T-cell (primary cell): ENCODE data around the gene WNT9B. TPM values are rescaled to one million over a fixed set of nuclear protein-coding genes. Genes with fewer than 3 reads are reported as not detected.

Source experiments
- ATAC-seq, 4 experiments: fragments of 200-7000 bp in 3 of 4; fragments of 150-1000 bp in 1 of 4; cut with Tn5 transposase; replicated peaks in 1 of 4; 1 replicate in 3 of 4; 2 replicates in 1 of 4; pipeline ENCODE4 v1.10.0; 2021; ENCODE audit warnings: moderate library complexity in 3 of 4, mild to moderate bottlenecking in 2 of 4, moderate number of reproducible peaks in 1 of 4
- CTCF ChIA-PET, 2 donors: fragments of 300-600 bp; sonication (Branson Sonifier 250); formaldehyde crosslinking; loops; one replicate each; lab custom pipeline; 2022; ENCODE audit warnings: antibody characterized with exemption in 2 of 2; lab: Charles Lee
- POLR2A ChIA-PET, 2 donors: fragments of 300-600 bp; sonication (Branson Sonifier 250); formaldehyde crosslinking; loops; one replicate each; lab custom pipeline; 2022; ENCODE audit warnings: antibody characterized with exemption in 2 of 2; lab: Charles Lee
- DNase-seq, 35 experiments: peaks; one replicate each; pipeline versions ENCODE4 v3.0.0 to v3.0.0-alpha.2; 2013 to 2023
- H3K27ac ChIP-seq: one replicate; pipeline ENCODE4 v1.5.1; 2013; ENCODE audit warnings: low read length
- H3K27me3 ChIP-seq, 2 experiments: replicated peaks in 1 of 2; 1 replicate in 1 of 2; 2 replicates in 1 of 2; pipeline versions ENCODE4 v1.6.1 to v1.7.0; 2013; ENCODE audit warnings: low read length in 1 of 2, mixed read lengths in 1 of 2; ENCODE audit not compliant: control insufficient read depth in 2 of 2, insufficient read depth in 2 of 2; ENCODE audit errors: extremely low read depth in 1 of 2
- H3K36me3 ChIP-seq, 2 donors: 1 replicate in 1 of 2; 2 replicates in 1 of 2; pipeline versions ENCODE4 v1.6.1 to v1.7.0; 2013; ENCODE audit warnings: low read length in 1 of 2; ENCODE audit not compliant: control insufficient read depth in 2 of 2, insufficient read depth in 1 of 2; ENCODE audit errors: extremely low read depth in 1 of 2
- H3K4me1 ChIP-seq, 2 experiments: 1 replicate in 1 of 2; 2 replicates in 1 of 2; pipeline versions ENCODE4 v1.6.1 to v1.7.0; 2013; ENCODE audit warnings: low read length in 2 of 2, mixed read lengths in 1 of 2; ENCODE audit not compliant: insufficient read depth in 2 of 2, control insufficient read depth in 1 of 2; ENCODE audit errors: extremely low read depth in 1 of 2
- H3K4me3 ChIP-seq, 2 donors: 1 replicate in 1 of 2; 2 replicates in 1 of 2; pipeline versions ENCODE4 v1.5.1 to v1.7.0; 2013; ENCODE audit warnings: mild to moderate bottlenecking in 2 of 2, low read length in 1 of 2, moderate library complexity in 1 of 2; ENCODE audit not compliant: control insufficient read depth in 1 of 2; ENCODE audit errors: extremely low read depth in 1 of 2
- H3K9me3 ChIP-seq: 2 replicates; pipeline ENCODE4 v1.7.0; 2013
- H3K27ac Mint-ChIP-seq, 2 donors: one replicate each; pipeline ENCODE4 v1.8.0; 2020 to 2021; ENCODE audit warnings: mild to moderate bottlenecking in 2 of 2, mixed read lengths in 2 of 2
- H3K27me3 Mint-ChIP-seq, 2 donors: one replicate each; pipeline ENCODE4 v1.8.0; 2021 to 2022; ENCODE audit warnings: mixed read lengths in 2 of 2
- H3K36me3 Mint-ChIP-seq: one replicate; pipeline ENCODE4 v1.8.0; 2021; ENCODE audit warnings: mixed read lengths
- H3K4me1 Mint-ChIP-seq, 3 donors: one replicate each; pipeline ENCODE4 v1.8.0; 2020 to 2022; ENCODE audit warnings: mixed read lengths in 3 of 3, mild to moderate bottlenecking in 1 of 3
- H3K4me3 Mint-ChIP-seq, 3 donors: one replicate each; pipeline ENCODE4 v1.8.0; 2020 to 2022; ENCODE audit warnings: mild to moderate bottlenecking in 3 of 3, mixed read lengths in 3 of 3, moderate library complexity in 3 of 3
- H3K9me3 Mint-ChIP-seq, 3 donors: one replicate each; pipeline ENCODE4 v1.8.0; 2020 to 2022; ENCODE audit warnings: mixed read lengths in 3 of 3
- WGBS: methylation state at CpG from one replicate; pipeline ENCODE4 v1.1.5; 2013; ENCODE audit warnings: missing lambda C conversion rate; ENCODE audit not compliant: insufficient coverage; 5-methylcytosine and 5-hydroxymethylcytosine counted together
- total RNA-seq, 35 experiments: library from RNA in 6 of 35; stranded (reverse) in 6 of 35; fragments of 120-200 nt in 1 of 35; gene quantifications; one replicate each; pipeline versions ENCODE4 v1.2.1 to v1.2.4 and lab custom pipeline; 2013 to 2026

WNT9B gene
- total RNA-seq, 5 donors from 2014 or later (not counting 1 experiment from before 2014, with no cell fraction given) = not detected

DNA sequence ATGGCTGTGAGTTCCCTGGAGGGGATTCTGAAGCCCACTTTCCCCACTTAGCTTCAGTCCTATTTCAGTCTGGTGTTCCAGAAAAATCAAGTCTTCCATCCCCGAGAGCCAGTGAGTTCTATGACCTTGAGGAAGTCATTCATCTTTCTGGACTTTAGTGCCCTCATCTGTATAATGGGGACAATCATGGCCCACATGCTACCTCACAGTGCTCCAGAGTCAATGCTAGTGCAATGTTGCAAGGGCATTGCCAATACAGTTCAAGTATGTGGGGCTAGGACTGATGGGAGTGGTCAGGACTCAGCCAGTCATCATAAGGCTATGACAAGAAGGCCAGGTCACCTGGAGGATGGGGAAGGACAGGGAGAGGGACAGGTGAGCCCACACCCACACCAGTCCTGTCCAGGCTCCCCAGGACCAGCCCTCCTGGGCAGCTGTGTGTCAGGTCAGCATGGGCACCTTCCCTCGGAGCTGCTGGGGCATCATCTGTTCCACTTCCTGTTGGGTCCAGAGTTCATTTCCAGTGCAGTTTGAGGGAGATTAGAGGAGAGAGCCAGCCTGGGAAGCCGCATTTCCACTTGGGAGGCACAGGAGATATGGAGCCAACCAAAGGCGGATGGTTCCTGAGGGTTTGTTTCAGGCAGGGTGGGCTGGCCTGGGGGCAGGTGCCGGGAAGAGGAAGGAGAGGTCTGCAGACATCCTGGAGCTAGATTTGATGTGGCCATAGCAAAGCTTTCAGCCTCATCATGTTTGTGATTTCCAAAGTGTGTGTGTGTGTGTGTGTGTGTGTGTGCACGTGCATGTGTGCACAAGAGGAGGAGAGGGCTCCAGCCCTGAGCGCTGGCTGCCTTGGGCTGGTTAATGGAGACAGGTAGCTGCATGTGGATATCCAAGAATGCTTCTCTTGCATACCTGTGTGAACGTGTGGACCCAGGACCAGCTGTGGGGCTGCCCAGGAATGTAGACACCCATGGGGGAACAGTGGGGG lies 3.9 kb upstream of the WNT9B start:
- Mint-ChIP-seq H3K36me3 (peaks cover 5% of the 10 kb centered on the region), H3K27me3 (peaks cover 67 to 76% of the 10 kb centered on the region in 2 donors), H3K27ac (no peak overlapping the region), H3K9me3 (peaks cover 9 to 12% (median 12%) of the 10 kb centered on the region in 3 donors), H3K4me3 (no peak overlapping the region), H3K4me1 (peaks cover 11 to 16% (median 12%) of the 10 kb centered on the region in 3 donors)
- ChIA-PET POLR2A (interaction anchor here in 1 of 2 donors (0.6 kb wide), 1 partner anchor 23 kb away, joined by 6 read pairs; no protein-coding TSS in a partner anchor), CTCF (no interaction called here)
- no peak for ATAC-seq
- Histone ChIP-seq H3K9me3 (no peaks in the 10 kb centered on the region), H3K27me3 (peaks cover 11 to 75% of the 10 kb centered on the region in 2 experiments), H3K4me3 (no peak overlapping the region), H3K36me3 (no peaks in the 10 kb centered on the region), H3K4me1 (peaks cover 0 to 14% of the 10 kb centered on the region in 2 experiments), H3K27ac (no peak overlapping the region)
- 55% methylated on average over 5 of the region's 8 CpGs for WGBS
- no peak for DNase-seq

DNA sequence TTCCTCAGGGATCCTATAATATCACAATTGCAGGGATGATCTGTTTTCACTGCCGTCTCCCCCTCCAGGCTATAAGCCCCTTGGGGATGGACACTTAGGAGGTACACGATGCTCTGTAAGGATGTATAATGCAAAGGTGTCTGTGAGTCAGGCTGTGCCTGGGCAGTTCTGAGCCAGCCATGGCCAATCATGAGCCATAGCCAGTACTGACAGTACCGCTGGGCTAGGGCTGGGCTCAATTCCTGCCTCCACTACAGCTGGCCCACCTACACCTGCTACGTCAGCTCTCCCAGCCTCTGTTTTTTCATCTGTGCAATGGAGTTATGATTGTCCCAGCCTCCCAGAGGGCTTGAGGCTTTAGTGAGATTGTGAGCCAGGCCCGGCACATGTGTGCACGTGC lies 2.8 kb upstream of the WNT9B start:
- peak overlapping the region in 1 of 2 donors; percentile 60 for H3K27ac Mint-ChIP-seq
- ChIA-PET POLR2A (interaction anchor here in 1 of 2 donors (0.6 kb wide), 1 partner anchor 22 kb away, joined by 6 read pairs; no protein-coding TSS in a partner anchor), CTCF (no interaction called here)
- no peaks in the 10 kb centered on the region for H3K9me3 ChIP-seq
- no CpG with 5 or more reads among the region's 6 CpGs for WGBS
- no peaks in the 10 kb centered on the region for H3K36me3 Mint-ChIP-seq
- peaks cover under 1 to 2% (median 1%) of the 10 kb centered on the region in 3 donors for H3K9me3 Mint-ChIP-seq
- peaks cover 0 to 14% of the 10 kb centered on the region in 2 experiments for H3K4me1 ChIP-seq
- no peak overlapping the region for H3K27ac ChIP-seq
- H3K4me1 Mint-ChIP-seq = peaks cover 11 to 21% (median 12%) of the 10 kb centered on the region in 3 donors
- no peak for ATAC-seq
- DNase-seq = no peak
- H3K27me3 Mint-ChIP-seq = peaks cover 67 to 79% of the 10 kb centered on the region in 2 donors
- H3K36me3 ChIP-seq = no peaks in the 10 kb centered on the region
- H3K4me3 ChIP-seq = no peak overlapping the region
- H3K4me3 Mint-ChIP-seq = no peak overlapping the region
- H3K27me3 ChIP-seq = peaks cover 17 to 82% of the 10 kb centered on the region in 2 experiments

DNA sequence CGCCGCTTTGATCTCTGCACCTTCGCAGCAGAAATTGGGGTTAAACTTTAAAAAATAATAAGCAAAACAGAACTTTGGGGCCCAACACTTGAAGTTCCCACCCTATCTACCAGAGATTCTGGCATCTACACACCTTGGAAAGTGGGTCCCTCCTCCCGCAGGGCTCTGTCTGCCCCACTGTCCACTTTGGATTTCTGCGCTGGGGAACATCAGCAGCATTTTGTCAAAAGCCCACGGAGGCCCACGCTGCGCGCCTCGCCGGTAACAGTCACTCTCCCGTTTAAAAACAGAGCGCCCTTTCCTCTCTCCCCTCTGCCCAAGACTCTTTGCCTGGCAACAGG lies 725 bp upstream of the WNT9B start:
- Mint-ChIP-seq H3K27ac (no peak overlapping the region), H3K27me3 (peaks cover 78 to 89% of the 10 kb centered on the region in 2 donors), H3K36me3 (no peaks in the 10 kb centered on the region), H3K9me3 (no peaks in the 10 kb centered on the region), H3K4me1 (peaks cover 5 to 21% (median 11%) of the 10 kb centered on the region in 3 donors), H3K4me3 (peak overlapping the region; percentile 41 to 56 (median 41))
- no peak for DNase-seq
- 50% methylated on average over 10 of the region's 13 CpGs for WGBS
- CTCF ChIA-PET = no interaction called here
- Histone ChIP-seq H3K4me1 (peaks cover 0 to 14% of the 10 kb centered on the region in 2 experiments), H3K36me3 (no peaks in the 10 kb centered on the region), H3K27ac (no peak overlapping the region), H3K27me3 (peaks cover 23 to 79% of the 10 kb centered on the region in 2 experiments), H3K9me3 (no peaks in the 10 kb centered on the region), H3K4me3 (no peak overlapping the region)
- no peak for ATAC-seq
- POLR2A ChIA-PET = no interaction called here

DNA sequence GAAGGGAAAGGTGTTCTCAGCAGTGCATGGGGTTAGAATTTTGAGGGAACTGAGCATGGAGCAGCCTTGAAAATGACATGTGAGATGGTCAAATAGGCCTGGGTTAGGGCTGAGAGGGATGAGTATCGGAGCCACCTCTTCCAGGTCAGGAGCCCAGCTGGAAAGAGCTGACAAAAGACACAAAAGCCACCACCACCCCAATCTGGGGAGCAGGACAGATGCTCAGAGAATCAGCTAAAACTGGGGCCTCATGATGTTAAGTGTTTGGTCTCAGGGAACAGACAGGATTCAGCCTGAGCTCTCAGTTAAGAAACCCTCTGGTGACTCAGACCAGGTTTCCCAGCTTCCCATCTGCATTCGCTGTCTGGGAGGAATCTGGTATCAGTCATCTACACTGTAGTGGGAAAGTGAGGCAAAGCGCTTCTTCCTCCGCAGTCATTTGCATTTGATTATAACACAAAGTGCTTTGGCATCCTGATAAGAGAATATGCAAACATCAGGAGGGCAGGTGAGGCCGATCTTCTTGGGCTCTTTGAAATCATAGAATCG lies 2.6 kb downstream of the WNT9B start:
- Mint-ChIP-seq H3K27me3 (peaks cover 68 to 74% of the 10 kb centered on the region in 2 donors), H3K27ac (peak overlapping the region in 1 of 2 donors; percentile 15), H3K4me3 (no peak overlapping the region), H3K36me3 (no peaks in the 10 kb centered on the region), H3K4me1 (peaks cover 5 to 21% (median 11%) of the 10 kb centered on the region in 3 donors), H3K9me3 (no peaks in the 10 kb centered on the region)
- Histone ChIP-seq H3K4me1 (peaks cover 0 to 14% of the 10 kb centered on the region in 2 experiments), H3K27me3 (peaks cover 19 to 54% of the 10 kb centered on the region in 2 experiments), H3K9me3 (no peaks in the 10 kb centered on the region), H3K27ac (no peak overlapping the region), H3K4me3 (no peak overlapping the region), H3K36me3 (no peaks in the 10 kb centered on the region)
- DNase-seq = no peak
- ChIA-PET CTCF (no interaction called here), POLR2A (no interaction called here)
- ATAC-seq = no peak
- 83% methylated on average over 3 of the region's 6 CpGs for WGBS

DNA sequence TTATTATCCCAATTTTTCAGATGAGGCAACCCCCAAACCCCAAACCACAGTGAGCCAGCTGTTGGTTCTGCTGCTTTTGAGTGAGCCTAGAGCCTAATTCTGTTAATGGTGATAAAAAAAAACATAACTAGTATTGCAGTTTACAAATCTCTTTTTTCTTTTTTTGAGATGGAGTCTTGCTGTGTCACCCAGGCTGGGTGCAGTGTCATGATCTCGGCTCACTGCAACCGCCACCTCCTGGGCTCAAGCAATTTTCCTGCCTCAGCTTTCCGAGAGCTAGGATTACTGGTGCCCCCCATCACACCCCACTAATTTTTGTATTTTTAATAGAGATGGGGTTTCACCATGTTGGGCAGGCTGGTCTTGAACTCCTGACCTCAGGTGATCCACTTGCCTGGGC lies 3.1 kb downstream of the WNT9B start:
- Histone ChIP-seq H3K4me3 (no peak overlapping the region), H3K27me3 (peaks cover 17 to 48% of the 10 kb centered on the region in 2 experiments), H3K9me3 (no peaks in the 10 kb centered on the region), H3K4me1 (peaks cover 0 to 14% of the 10 kb centered on the region in 2 experiments), H3K27ac (no peak overlapping the region), H3K36me3 (no peaks in the 10 kb centered on the region)
- Mint-ChIP-seq H3K4me3 (no peak overlapping the region), H3K4me1 (peaks cover 5 to 21% (median 11%) of the 10 kb centered on the region in 3 donors), H3K27me3 (peaks cover 68 to 70% of the 10 kb centered on the region in 2 donors), H3K9me3 (no peaks in the 10 kb centered on the region), H3K27ac (no peak overlapping the region), H3K36me3 (no peaks in the 10 kb centered on the region)
- no peak for ATAC-seq
- DNase-seq = no peak
- WGBS = no CpG with 5 or more reads among the region's 3 CpGs
- ChIA-PET CTCF (no interaction called here), POLR2A (no interaction called here)

DNA sequence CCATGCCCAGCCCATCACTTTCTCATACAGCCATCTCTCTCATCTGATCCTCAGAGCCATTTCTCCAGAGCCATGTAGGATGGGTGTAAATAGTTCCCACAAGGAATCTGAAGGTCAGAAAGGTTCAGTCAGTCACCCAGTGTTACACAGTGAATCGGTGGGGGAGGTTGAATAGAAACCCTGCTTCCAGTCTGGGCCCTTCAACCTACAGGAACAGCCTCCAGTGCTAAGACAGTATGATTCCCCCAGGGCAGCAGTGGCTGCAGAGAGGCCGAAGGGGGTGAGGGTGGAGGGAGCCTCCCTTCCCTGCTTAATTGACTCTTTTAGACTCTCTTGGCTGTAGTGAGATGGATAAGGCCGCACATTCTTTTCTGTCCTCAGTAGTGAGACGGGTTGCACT lies 3.6 kb downstream of the WNT9B start:
- ChIA-PET CTCF (no interaction called here), POLR2A (no interaction called here)
- 82% methylated on average over 3 of the region's 4 CpGs for WGBS
- H3K9me3 Mint-ChIP-seq = no peaks in the 10 kb centered on the region
- no peaks in the 10 kb centered on the region for H3K9me3 ChIP-seq
- ATAC-seq (no peak), DNase-seq (no peak)
- H3K4me1 Mint-ChIP-seq = peaks cover 5 to 21% (median 11%) of the 10 kb centered on the region in 3 donors
- peaks cover 65 to 67% of the 10 kb centered on the region in 2 donors for H3K27me3 Mint-ChIP-seq
- H3K4me1 ChIP-seq = peaks cover 0 to 14% of the 10 kb centered on the region in 2 experiments
- H3K27ac ChIP-seq = no peak overlapping the region
- no peak overlapping the region for H3K4me3 Mint-ChIP-seq
- no peaks in the 10 kb centered on the region for H3K36me3 Mint-ChIP-seq
- H3K27ac Mint-ChIP-seq = no peak overlapping the region
- no peak overlapping the region for H3K4me3 ChIP-seq
- H3K36me3 ChIP-seq = no peaks in the 10 kb centered on the region
- H3K27me3 ChIP-seq = peaks cover 17 to 44% of the 10 kb centered on the region in 2 experiments
